ENCODE data around the gene NAALADL1. TPM values are rescaled to one million over a fixed set of nuclear protein-coding genes. Genes with fewer than 3 reads are reported as not detected.
A peak's percentile ranks its signal among the peaks of the same experiment; 100 is the strongest.

NAALADL1 gene
- total RNA-seq, 1 donor from 2014 or later = 1.6 TPM

DNA sequence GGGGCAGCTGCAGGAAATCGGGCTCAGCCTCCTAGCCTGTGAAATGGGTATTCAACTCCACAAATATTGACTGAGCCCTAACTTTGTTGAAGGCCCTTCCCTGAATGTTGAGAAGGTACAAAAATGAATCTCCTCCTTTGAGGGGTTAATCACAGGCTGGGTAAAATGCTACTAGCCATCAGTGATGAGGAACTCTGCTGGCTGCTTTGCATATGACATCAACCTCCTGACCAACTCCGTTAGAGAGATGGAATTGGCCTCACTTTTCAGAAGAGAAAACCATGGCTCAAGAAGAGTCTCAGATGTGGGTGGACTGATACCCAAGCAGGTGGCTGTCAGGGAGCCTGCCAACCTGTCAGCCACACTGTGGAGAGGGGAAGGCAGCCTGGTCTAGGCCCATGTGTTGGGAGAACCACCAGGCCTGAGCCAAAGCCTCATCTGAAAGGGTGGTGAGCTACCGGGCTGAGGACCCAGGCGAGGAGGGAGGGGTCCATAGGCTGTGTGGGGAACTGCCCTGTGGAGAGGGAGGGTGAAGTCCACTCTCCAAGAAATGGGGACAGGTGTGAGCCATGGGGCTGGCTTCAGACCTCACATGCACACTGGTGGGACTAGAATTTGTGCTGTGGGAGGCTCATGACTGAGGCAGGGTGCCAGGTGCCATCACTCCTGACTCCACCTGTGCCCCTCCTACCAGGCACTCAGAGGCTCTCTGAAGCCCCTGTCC, 13.7 kb upstream of the NAALADL1 start:
- Mint-ChIP-seq H3K4me3 (ENCODE audit: unreplicated experiment) (no peak overlapping the region), H3K27ac (ENCODE audit: unreplicated experiment) (no peak overlapping the region), H3K36me3 (ENCODE audit: unreplicated experiment) (no peaks in the 10 kb centered on the region), H3K27me3 (ENCODE audit: unreplicated experiment) (no peaks in the 10 kb centered on the region), H3K4me1 (ENCODE audit: low read depth, unreplicated experiment) (peaks cover 6% of the 10 kb centered on the region), H3K9me3 (ENCODE audit: unreplicated experiment) (peaks cover 1% of the 10 kb centered on the region)
- no peak for DNase-seq
- TF ChIP-seq, protein P1, sequence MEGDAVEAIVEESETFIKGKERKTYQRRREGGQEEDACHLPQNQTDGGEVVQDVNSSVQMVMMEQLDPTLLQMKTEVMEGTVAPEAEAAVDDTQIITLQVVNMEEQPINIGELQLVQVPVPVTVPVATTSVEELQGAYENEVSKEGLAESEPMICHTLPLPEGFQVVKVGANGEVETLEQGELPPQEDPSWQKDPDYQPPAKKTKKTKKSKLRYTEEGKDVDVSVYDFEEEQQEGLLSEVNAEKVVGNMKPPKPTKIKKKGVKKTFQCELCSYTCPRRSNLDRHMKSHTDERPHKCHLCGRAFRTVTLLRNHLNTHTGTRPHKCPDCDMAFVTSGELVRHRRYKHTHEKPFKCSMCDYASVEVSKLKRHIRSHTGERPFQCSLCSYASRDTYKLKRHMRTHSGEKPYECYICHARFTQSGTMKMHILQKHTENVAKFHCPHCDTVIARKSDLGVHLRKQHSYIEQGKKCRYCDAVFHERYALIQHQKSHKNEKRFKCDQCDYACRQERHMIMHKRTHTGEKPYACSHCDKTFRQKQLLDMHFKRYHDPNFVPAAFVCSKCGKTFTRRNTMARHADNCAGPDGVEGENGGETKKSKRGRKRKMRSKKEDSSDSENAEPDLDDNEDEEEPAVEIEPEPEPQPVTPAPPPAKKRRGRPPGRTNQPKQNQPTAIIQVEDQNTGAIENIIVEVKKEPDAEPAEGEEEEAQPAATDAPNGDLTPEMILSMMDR (IDR thresholded peaks at IDR 0.05; ENCODE audit: partially characterized antibody, unreplicated experiment) = no peak

DNA sequence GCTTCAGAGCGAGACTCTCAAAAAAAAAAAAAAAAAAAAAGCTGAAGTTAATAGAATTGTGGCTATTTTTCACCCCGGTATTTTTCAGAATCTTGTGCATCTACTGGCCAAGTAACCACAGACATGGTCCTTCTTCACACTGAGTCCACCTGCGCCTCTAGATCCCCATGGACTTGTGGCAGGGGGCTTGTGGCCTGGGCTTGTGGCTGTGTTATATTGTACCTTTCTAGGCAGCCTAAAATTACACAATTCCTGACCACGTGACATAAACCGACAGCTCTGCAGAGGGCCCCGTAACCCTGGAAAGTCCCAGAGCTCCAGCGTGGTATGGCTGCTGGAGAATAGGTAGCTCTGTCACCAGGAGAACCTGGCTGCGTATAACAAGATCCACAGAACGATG, 10.9 kb upstream of the NAALADL1 start:
- H3K4me1 Mint-ChIP-seq (ENCODE audit: low read depth, unreplicated experiment) = peaks cover 7% of the 10 kb centered on the region
- DNase-seq = no peak
- TF ChIP-seq, protein P1 (IDR thresholded peaks at IDR 0.05; ENCODE audit: partially characterized antibody, unreplicated experiment) = no peak
- no peaks in the 10 kb centered on the region for H3K27me3 Mint-ChIP-seq (ENCODE audit: unreplicated experiment)
- H3K9me3 Mint-ChIP-seq (ENCODE audit: unreplicated experiment) = peaks cover 1% of the 10 kb centered on the region
- no peak overlapping the region for H3K27ac Mint-ChIP-seq (ENCODE audit: unreplicated experiment)
- no peak overlapping the region for H3K4me3 Mint-ChIP-seq (ENCODE audit: unreplicated experiment)
- H3K36me3 Mint-ChIP-seq (ENCODE audit: unreplicated experiment) = no peaks in the 10 kb centered on the region

DNA sequence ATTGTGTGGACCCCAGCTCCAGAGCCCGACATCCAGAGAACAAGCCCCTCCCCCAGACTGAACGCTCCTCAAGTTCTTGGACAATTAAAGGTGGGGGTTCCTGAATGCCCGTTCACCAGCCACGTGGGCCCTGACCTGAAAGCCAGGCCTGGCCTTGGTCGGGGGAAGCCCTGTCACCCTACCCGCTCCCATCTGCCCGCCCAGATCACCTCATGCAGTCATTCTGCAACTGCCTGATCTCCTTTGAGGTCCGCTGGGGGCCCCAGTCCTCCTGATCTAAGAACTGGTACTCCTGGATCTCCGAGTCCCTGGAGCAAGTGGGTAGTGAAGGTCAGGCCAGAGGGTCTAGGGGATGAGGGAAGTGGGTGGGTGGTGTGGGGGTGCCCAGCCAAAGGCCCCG, 9.1 kb upstream of the NAALADL1 start:
- Mint-ChIP-seq H3K9me3 (ENCODE audit: unreplicated experiment) (peaks cover 1% of the 10 kb centered on the region), H3K27me3 (ENCODE audit: unreplicated experiment) (no peaks in the 10 kb centered on the region), H3K4me3 (ENCODE audit: unreplicated experiment) (no peak overlapping the region), H3K4me1 (ENCODE audit: low read depth, unreplicated experiment) (peaks cover 7% of the 10 kb centered on the region), H3K27ac (ENCODE audit: unreplicated experiment) (no peak overlapping the region), H3K36me3 (ENCODE audit: unreplicated experiment) (no peaks in the 10 kb centered on the region)
- TF ChIP-seq, protein P1 (IDR thresholded peaks at IDR 0.05; ENCODE audit: partially characterized antibody, unreplicated experiment) = no peak
- DNase-seq = no peak

DNA sequence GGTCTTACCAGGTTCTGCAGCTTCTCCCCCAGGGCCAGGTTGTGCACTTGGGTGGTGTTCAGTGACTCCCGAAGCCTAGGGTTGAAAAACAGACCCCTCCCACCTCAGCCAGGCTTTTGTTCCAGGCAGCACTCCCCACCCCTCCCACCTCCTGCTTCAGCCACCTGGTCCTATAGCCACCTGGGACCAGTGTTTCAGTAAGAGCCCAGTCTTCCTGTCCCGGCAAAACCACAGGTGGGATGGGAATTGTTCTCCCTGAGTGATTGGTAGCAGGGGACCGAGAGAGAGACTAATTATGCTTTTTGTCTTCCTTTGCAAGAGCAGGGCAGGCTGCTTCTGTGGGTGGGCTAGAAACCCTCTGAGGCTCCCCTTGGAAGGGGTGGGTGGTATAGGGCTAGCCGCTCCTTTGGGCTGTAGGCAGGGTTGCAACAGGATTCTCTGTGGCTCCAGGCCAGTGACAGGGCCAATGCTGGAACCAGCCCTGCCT, 8.5 kb upstream of the NAALADL1 start:
- peak; percentile 41 for DNase-seq
- Mint-ChIP-seq H3K36me3 (ENCODE audit: unreplicated experiment) (no peaks in the 10 kb centered on the region), H3K9me3 (ENCODE audit: unreplicated experiment) (peaks cover 1% of the 10 kb centered on the region), H3K4me3 (ENCODE audit: unreplicated experiment) (no peak overlapping the region), H3K4me1 (ENCODE audit: low read depth, unreplicated experiment) (peaks cover 7% of the 10 kb centered on the region), H3K27me3 (ENCODE audit: unreplicated experiment) (no peaks in the 10 kb centered on the region), H3K27ac (ENCODE audit: unreplicated experiment) (peak overlapping the region; percentile 48)
- TF ChIP-seq, protein P1 (IDR thresholded peaks at IDR 0.05; ENCODE audit: partially characterized antibody, unreplicated experiment) = no peak

DNA sequence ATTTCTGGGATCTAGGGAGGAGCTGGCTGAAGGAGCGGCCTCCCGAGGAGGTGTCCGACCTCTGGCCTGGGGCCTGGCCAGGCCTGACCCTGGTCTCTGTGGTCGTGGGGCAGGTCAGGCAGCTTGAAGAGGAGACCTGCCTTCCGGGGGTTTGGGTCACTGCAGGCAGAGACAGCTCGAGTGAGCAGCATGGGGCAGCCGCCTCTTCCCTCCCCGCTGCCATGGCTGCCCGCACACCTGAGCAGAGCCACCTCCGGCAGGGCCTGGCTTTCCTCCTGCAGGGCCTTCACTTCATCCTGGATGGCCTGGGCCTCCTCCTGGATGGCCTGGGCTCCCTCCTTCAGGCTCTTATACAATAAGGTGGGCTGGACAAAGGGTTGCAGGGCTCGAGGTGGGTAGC, 8.0 kb upstream of the NAALADL1 start:
- H3K27ac Mint-ChIP-seq (ENCODE audit: unreplicated experiment) = peak overlapping the region; percentile 48
- TF ChIP-seq, protein P1 (IDR thresholded peaks at IDR 0.05; ENCODE audit: partially characterized antibody, unreplicated experiment) = no peak
- H3K27me3 Mint-ChIP-seq (ENCODE audit: unreplicated experiment) = no peaks in the 10 kb centered on the region
- DNase-seq = no peak
- peaks cover 7% of the 10 kb centered on the region for H3K4me1 Mint-ChIP-seq (ENCODE audit: low read depth, unreplicated experiment)
- H3K36me3 Mint-ChIP-seq (ENCODE audit: unreplicated experiment) = no peaks in the 10 kb centered on the region
- peaks cover 1% of the 10 kb centered on the region for H3K9me3 Mint-ChIP-seq (ENCODE audit: unreplicated experiment)
- no peak overlapping the region for H3K4me3 Mint-ChIP-seq (ENCODE audit: unreplicated experiment)
